ENCODE results near the gene ENTPD2. TPM values are rescaled to one million over a fixed set of nuclear protein-coding genes. Genes with fewer than 3 reads are reported as not detected.

Gene ENTPD2
- total RNA-seq, 4 donors from 2014 or later, result 5.0 to 53.8 (median 28.9) TPM

DNA sequence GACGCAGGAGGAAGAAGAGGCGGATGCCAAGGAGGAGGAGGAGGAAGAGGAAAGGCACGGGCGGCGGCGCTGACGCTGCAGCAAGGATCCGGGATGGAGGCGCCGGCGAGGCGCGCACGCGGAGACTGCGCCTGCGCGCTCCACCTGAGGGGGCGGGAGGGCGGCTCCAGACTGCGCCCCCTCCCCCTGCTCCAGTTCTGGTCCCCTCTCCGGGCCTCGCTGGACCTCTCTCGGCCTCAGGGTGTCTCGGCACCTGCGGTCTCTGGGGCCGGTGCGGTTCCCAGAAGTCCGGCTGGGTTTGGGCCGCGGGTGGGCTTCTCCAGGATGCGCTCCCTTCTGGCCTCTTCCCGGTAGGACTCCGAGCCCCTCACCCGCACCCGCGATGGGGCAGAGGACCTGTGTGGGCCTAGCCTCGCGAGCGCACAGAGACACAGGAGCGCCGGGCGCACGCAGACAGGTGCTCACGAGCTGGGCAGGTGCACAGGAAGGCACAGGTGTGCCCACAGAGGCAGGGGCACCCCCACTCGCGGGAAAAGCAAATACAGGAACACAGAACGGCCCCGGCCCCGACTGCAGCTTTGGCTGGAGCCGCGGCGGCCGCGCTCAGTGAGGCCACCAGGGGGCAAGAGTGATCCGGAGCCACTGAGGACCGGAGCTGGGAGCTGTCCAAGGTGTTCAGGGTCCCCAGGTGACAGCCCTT, 7.6 kb downstream of the ENTPD2 start, which contains the start of gene NPDC1:
NPDC1 (minus strand) TSS at position 90 of the 700 bp plus-strand sequence. CDS start 188 bp downstream, outside the sequence.
- Histone ChIP-seq H3K36me3 (no peaks in the 10 kb centered on the region), H3K4me1 (peaks cover 5 to 42% (median 10%) of the 10 kb centered on the region in 4 donors), H3K4me3 (peak within 1 kb of the TSS; percentile 28 to 63 (median 48)), H3K9me3 (no peaks in the 10 kb centered on the region), H3K27ac (peak within 1 kb of the TSS in 3 of 4 donors; percentile 46 to 62 (median 57)), H3K27me3 (peaks cover 0 to 23% of the 10 kb centered on the region in 2 donors)
- DNase-seq, result peak; percentile 73 to 92 (median 89)
- TF ChIP-seq POLR2A (IDR thresholded peaks at IDR 0.05), result no peak
- TF ChIP-seq, protein P1, sequence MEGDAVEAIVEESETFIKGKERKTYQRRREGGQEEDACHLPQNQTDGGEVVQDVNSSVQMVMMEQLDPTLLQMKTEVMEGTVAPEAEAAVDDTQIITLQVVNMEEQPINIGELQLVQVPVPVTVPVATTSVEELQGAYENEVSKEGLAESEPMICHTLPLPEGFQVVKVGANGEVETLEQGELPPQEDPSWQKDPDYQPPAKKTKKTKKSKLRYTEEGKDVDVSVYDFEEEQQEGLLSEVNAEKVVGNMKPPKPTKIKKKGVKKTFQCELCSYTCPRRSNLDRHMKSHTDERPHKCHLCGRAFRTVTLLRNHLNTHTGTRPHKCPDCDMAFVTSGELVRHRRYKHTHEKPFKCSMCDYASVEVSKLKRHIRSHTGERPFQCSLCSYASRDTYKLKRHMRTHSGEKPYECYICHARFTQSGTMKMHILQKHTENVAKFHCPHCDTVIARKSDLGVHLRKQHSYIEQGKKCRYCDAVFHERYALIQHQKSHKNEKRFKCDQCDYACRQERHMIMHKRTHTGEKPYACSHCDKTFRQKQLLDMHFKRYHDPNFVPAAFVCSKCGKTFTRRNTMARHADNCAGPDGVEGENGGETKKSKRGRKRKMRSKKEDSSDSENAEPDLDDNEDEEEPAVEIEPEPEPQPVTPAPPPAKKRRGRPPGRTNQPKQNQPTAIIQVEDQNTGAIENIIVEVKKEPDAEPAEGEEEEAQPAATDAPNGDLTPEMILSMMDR (IDR thresholded peaks at IDR 0.05), result peak; percentile 62 to 88 (median 82)

DNA sequence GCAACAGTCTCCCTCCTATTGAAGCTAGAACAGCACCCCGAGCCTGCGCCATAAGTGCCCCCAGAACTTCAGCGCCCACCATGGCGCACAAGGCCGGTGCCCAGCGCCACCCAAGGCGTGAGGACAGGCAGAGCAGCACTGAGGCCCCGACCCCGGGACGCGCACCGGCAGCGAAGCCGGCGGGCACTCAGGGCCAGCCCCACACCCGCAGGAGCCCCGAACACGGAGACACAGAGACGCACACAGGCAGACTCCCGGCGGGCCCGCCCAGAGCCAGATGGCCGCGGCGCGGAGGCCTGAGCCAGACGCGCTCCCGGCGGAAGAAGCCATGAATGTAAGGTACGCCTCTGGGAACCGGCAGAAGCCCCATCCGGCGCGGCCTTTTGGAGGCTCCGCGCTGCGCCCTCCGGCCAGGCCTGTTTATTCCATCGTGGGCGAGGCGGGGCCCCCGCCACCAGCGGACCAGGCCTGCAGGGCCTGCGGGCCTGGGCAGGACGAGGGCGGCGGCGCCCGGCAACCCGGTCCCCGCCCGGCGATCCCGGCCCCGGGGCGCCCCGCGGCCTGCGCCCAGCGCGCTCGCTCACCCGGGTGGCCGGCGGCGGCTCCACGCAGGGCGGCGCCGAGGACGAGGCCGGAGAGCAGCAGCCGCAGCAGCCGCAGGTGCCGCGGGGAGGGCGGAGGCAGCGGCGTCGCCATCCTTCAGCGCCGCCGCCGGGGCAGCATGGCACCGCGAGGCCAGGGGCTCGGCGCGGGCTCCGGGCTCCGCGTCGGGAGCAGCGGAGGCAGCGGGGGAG, 8.4 kb downstream of the ENTPD2 start:
- H3K27me3 ChIP-seq, result peaks cover 0 to 23% of the 10 kb centered on the region in 2 donors
- no peaks in the 10 kb centered on the region for H3K9me3 ChIP-seq
- H3K4me1 ChIP-seq, result peaks cover 5 to 42% (median 10%) of the 10 kb centered on the region in 4 donors
- TF ChIP-seq, protein P1 (IDR thresholded peaks at IDR 0.05), result no peak
- no peak for TF ChIP-seq POLR2A (IDR thresholded peaks at IDR 0.05)
- H3K36me3 ChIP-seq, result no peaks in the 10 kb centered on the region
- peak overlapping the region in 3 of 4 donors; percentile 46 to 62 (median 57) for H3K27ac ChIP-seq
- peak overlapping the region; percentile 28 to 63 (median 48) for H3K4me3 ChIP-seq
- DNase-seq, result no peak

DNA sequence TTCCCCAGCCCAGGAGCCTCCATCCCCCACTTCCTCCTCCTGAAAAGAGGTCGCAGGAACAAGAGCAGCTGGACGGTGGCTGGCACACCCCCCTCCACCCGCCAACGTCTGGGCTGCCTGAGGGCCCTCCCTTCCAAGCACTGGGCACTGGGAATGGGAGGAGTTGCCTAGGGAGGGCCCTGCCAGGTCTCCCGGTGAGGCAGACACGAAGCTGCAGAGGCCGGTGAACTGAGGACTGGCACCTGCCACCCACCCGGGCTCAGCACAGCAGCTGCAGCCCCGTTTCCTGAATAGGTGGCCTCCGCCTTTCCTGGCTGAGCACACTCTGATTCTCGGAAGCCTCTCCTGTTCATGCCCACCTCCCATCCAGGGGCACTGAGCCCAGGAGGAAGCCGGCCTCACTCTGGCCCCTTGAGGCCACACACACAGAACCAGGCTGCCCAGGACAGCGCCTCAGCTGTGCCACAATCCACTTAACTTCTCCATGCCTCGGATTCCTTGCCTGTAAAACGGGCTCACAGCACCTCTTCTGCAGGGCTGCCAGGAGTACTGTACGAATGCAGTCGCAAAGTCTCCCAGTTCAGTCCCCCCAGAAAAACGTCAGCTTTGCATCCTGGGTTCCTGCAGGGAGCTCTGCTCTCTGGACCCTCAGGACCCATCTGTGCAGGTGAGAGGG, 9.2 kb downstream of the ENTPD2 start:
- Histone ChIP-seq H3K36me3 (peaks cover 0 to 7% (median 0%) of the 10 kb centered on the region in 3 donors), H3K27me3 (peaks cover 0 to 22% of the 10 kb centered on the region in 2 donors), H3K9me3 (no peaks in the 10 kb centered on the region), H3K27ac (peak overlapping the region in 3 of 4 donors; percentile 22 to 62 (median 50)), H3K4me1 (peaks cover 5 to 42% (median 10%) of the 10 kb centered on the region in 4 donors), H3K4me3 (peak overlapping the region in 3 of 4 donors; percentile 20 to 63 (median 55))
- peak in 1 of 3 donors; percentile 67 for DNase-seq
- TF ChIP-seq, protein P1 (IDR thresholded peaks at IDR 0.05), result no peak
- peak in 1 of 2 donors; percentile 20 for TF ChIP-seq POLR2A (IDR thresholded peaks at IDR 0.05)

DNA sequence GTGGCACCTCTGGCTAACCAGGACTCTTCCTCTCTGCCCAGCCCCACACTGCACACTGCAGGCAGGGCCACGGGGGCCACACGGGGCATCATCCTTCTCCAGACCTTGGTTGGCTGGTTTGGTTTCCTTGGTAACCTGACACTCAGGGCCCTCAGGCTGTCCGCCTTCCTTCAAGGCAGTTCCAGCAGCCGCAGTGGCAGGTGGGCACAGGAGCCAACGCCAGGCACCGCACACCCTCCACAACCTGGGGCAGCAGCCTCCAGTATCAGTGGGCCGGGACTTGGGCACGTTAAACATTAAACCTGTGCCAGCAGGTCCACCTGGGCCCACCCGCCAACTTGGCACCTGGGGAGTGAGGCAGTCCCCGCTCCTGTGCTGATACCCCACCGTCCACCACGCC, 9.8 kb downstream of the ENTPD2 start:
- peak overlapping the region in 2 of 4 donors; percentile 55 to 63 for H3K4me3 ChIP-seq
- no peak for DNase-seq
- peaks cover 0 to 13% (median 0%) of the 10 kb centered on the region in 3 donors for H3K36me3 ChIP-seq
- TF ChIP-seq, protein P1 (IDR thresholded peaks at IDR 0.05), result no peak
- no peak for TF ChIP-seq POLR2A (IDR thresholded peaks at IDR 0.05)
- peaks cover 0 to 16% of the 10 kb centered on the region in 2 donors for H3K27me3 ChIP-seq
- H3K27ac ChIP-seq, result peak overlapping the region in 3 of 4 donors; percentile 22 to 62 (median 50)
- H3K9me3 ChIP-seq, result no peaks in the 10 kb centered on the region
- H3K4me1 ChIP-seq, result peaks cover 5 to 41% (median 10%) of the 10 kb centered on the region in 4 donors
